Stimulated activated CD4-positive, alpha-beta T cell treated with anti-CD3 and anti-CD28 coated beads, Interleukin-4, amount 100 ng/mL, for 48 hours (primary cell): Measurements from ENCODE around the gene PPP1R14B.
A peak's percentile ranks its signal among the peaks of the same experiment; 100 is the strongest.

Source experiments
- DNase-seq, 2 donors: peaks; one replicate each; pipeline ENCODE4 v3.0.0-alpha.2; 2020; ENCODE audit warnings: low read depth in 2 of 2

Gene PPP1R14B

DNA sequence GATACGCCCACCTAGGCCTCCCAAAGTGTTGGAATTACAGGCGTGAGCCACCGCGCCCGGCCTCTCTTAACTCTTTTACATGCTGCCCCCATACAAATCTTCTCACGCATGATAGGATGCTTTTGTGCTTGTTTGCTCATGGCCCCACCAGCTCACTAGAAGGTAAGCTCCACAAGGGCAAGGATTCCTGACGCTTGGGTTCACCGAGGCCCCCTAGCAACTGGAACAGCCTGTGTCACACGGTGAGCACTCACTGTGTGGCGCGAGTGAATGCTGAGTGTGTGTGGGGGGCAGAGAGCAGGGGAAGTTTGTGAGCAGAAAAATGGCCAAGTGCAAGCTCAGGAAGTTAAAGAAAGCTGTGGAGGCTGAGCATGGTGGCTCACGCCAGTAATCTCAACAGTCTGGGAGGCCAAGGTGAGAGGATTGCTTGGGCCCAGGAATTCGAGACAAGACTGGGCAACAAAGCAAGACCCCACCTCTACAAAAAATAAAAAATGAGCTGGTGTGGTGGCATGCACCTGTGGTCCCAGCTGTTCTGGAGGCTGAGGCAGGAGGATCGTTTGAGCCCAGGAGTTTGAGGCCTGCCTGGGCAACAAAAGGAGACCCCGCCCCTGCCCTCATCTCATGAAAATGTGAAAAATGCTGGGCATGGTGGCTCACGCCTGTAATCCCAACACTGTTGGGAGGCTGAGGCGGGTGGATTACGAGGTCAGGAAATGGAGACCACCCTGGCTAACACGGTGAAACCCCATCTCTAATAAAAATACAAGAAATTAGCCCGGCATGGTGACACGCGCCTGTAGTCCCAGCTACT lies 35.4 kb upstream of the PPP1R14B start:
- DNase-seq, result no peak

DNA sequence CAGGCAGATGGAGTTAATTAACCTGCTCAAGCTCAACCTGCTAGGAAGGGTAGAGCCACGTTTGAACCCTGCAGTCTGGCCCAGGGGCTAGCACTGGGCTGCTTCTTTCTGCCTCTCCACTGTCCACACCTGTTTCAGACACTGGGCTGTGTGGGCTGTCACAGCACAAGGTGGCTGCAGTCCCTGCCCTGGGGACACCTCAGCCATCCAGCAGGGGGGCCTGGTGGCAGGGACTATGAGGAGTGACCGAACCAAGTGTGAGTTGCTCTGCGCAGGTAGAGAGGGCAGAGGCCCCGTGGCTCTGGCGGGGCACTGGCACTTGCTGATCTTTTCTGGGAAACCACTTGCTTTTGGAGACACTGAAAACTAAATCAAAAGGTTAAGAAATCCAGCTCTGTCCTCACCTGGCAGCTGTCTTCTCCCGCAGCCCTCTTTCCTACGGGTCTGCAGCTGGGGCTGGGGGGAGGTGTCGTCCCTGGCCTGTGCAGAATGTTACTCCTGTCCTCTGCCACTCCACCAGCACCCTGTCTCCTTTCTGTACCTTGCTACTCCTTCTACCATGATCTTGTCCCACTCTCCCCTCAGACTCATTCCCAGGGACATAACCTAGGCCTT lies 31.9 kb upstream of the PPP1R14B start:
- no peak for DNase-seq

- no peak for DNase-seq
Measured at GRCh38 chr11:64276653-64277431, 30.1 kb upstream of the PPP1R14B start.

GRCh38 chr11:64275841-64276240 lies 29.1 kb upstream of the PPP1R14B start:
- no peak for DNase-seq

DNA sequence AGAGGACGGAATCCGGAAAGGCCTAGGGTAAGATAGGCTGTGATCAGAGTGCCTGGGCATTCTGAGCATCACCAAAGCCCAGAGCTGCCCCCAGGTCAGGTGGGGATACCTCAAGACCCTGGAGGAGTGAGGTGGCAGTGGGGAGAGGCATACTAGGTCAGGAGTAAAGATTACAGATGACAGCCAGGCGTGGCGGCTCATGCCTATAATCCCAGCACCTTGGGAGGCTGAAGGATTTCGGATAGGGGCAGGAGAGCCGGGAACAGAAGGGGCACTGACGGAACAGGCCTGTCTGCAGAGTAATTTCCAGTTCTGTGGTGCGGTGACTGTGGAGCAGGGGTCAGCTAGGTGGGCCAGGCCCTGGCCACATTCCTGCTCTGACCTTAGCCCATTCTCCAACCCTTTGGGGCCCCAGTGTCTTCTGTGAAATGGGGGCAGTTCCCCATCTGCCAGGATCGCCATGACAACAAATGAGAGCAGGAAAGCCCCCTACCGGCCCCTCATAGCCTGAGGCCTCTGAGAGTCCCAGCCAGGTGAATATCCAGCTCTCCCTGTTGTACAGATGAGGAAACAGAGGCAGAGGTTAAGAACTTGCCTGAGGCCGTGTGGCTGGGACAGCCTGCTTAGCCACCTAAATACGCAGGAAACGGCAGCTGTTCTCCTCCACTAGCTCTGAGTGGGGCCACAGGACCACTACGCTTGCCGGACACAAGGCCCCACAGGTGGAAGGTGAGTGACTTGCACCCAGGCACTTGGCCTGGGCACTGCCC lies 28.5 kb upstream of the PPP1R14B start:
- DNase-seq, result no peak

GRCh38 chr11:64269540-64270220 lies 22.9 kb upstream of the PPP1R14B start:
- DNase-seq, result peak; percentile 96 to 97

- peak; percentile 39 to 55 for DNase-seq
Measured at GRCh38 chr11:64268893-64269539, 22.3 kb upstream of the PPP1R14B start.

GRCh38 chr11:64268025-64268892 lies 21.5 kb upstream of the PPP1R14B start:
- DNase-seq, result no peak

DNA sequence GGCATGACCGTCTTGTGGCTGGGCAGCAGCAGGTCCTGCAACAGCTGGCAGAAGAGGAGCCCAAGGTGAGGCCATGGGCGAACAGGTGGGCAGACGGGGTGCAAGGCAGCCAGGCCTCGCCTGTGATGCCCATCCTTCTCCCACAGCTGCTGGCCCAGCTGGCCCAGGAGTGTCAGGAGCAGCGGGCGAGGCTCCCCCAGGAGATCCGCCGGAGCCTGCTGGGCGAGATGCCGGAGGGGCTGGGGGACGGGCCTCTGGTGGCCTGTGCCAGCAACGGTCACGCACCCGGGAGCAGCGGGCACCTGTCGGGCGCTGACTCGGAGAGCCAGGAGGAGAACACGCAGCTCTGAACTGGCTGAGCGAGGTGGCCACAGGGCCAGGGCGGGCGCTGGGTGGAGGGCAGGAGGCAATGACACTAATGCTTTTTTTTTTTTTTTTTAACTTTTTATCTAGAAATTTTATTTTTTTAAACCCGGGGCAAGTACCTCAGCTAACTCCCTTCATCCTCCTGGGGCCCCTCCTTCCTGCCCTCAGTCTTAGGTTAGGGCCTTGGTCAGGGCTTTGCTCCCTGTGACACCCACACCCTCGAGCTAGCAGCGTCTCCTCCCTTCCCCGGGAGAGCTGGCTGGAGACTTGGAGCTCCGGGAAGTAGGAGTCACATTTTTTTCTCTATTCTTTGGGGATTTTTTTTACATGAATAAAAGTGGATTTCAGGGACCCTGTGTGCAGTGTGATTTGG lies 20.6 kb upstream of the PPP1R14B start:
- no peak for DNase-seq

DNA sequence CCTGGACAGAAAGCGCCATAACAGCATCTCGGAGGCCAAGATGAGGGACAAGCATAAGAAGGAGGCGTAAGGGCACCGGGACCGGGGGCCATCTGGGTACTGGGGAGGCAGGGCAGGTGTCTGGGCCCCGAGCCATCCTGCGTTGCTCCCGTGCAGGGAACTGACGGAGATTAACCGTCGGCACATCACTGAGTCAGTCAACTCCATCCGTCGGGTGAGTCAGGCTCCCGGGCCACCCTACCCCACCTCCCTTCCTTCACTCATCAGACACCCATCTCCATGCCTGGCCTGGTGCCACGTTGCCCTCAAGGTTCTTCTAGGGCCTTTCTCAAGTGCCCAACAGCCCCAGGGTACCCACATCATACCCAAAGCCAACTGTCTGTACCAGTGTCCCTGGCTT lies 19.6 kb upstream of the PPP1R14B start:
- no peak for DNase-seq

DNA sequence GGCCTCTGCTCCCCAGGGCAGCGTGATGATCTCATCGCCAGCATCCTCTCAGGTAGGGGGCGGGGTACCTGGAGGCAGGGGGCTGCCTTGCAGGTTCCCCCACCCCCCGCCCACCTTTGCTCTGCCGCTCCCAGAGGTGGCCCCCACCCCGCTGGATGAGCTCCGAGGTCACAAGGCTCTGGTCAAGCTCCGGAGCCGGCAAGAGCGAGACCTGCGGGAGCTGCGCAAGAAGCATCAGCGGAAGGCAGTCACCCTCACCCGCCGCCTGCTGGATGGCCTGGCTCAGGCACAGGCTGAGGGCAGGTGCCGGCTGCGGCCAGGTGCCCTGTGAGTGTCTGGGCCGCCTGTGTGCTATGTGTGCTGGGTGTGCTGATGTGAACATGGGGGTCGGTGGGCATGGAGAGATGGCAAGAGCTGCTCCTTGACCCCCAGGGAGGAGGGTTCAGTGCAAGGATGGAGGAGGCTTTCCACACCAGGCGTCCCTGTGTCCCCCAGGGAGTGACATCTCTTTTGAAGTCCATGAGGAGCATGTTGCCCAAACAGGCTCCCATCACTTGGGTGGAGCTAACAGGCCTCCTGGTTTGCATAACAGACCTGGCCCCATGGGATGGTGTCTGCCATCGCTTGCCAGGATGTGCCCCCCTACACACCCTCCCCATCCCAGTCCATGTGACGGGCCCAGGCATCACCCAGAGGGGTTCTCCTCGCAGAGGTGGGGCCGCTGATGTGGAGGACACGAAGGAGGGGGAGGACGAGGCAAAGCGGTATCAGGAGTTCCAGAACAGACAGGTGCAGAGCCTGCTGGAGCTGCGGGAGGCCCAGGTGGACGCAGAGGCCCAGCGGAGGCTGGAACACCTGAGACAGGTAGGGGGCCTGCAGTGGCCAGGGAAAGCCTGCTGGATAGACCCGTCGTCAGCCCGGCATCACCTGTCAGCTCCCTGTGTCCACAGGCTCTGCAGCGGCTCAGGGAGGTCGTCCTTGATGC lies 18.7 kb upstream of the PPP1R14B start:
- no peak for DNase-seq

DNA sequence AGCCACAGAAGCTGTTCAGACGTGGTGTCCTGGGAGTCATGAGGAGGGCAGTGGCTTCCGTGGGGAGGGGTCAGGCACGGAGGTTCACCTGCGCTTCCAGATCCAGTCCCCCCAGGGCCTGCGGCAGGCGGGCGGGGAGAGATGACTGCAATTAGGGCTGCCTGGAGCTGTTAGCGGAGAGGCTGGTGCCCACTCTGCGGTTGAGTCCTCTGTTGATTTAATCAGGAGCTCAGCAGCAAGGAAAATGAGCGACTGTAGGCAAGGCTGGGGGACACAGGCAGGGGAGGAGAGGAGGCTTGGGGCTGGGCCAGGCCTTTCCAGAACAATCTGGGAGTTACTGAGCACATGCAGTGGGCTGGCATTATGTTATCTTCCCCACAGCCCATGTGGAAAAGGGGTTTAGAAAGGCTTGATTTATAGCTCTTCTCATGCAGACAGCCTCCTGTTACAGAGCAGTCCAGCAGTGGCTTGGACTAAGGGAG lies 17.7 kb upstream of the PPP1R14B start:
- no peak for DNase-seq

DNA sequence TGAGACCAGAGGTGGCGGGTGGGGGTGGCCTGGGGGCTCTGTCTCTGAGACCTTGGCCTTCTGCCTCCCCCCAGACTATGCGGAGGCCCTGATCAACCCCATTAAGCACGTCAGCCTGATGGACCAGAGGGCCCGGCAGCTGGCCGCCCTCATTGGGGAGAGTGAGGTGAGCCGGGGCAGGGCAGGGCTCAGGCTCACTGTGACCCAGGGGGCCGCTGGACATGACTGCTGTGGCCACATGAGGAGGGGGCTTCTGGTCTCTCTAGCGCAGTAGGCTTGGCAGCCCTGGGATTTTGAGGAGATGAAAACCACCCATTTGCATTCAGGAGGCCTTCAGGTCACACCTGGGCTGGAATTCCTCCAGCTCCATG lies 17.2 kb upstream of the PPP1R14B start:
- DNase-seq, result no peak

- no peak for DNase-seq
Measured at GRCh38 chr11:64263021-64263946, 16.5 kb upstream of the PPP1R14B start.

DNA sequence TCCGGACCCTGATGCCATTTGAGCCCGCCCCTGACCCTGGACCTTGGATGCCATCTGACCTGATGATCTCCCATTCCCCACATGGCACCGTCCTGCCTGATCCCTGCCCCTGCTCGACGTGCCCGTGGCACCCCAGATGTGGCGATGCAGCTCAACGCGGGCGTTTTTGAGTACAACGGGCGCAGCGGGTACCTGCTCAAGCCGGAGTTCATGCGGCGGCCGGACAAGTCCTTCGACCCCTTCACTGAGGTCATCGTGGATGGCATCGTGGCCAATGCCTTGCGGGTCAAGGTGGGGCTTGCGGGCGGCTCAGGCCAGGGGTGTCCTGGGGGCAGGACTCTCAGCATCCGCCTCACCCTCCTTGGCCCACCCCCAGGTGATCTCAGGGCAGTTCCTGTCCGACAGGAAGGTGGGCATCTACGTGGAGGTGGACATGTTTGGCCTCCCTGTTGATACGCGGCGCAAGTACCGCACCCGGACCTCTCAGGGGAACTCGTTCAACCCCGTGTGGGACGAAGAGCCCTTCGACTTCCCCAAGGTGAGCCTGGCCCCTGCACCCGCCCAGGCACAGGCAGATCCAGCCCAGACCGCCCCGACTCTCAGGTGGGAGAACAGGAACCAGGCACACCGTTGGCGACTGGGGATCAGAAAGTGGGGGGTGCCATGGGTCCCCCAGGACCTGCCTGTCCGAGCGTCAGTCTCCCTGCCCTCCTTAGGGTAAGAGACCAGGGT lies 15.7 kb upstream of the PPP1R14B start:
- DNase-seq, result no peak

GRCh38 chr11:64261556-64262080 lies 14.9 kb upstream of the PPP1R14B start:
- no peak for DNase-seq
